GM12872 (cell line): ENCODE measurements around the gene OR7A10.

ENCODE experiments used
- TF ChIP-seq, protein P1 (sequence below): IDR thresholded peaks from 3 replicates; pipeline ENCODE4 v1.5.1; 2011; ENCODE audit warnings: low read depth, mild to moderate bottlenecking, low read length, moderate library complexity; ENCODE audit not compliant: insufficient read depth

OR7A10 gene

DNA sequence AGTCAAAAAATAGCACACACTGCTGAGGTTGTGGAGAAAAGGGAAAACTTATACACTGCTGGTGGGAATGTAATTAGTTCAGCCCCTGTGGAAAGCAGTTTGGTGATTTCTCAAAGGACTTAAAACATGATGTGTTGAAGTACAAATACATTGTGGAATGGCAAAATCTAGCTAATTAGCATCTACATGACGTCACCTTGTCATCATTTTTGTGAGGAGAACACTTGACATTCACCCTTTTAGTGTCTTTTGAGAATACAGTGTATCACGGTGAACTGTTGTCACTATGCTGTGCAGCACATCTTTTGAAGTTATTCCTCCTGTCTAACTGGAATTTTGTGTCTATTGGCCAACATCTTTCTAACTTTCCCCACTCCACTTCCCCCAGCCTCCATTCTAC is 5.6 kb downstream of the OR7A10 start:
- TF ChIP-seq, protein P1, sequence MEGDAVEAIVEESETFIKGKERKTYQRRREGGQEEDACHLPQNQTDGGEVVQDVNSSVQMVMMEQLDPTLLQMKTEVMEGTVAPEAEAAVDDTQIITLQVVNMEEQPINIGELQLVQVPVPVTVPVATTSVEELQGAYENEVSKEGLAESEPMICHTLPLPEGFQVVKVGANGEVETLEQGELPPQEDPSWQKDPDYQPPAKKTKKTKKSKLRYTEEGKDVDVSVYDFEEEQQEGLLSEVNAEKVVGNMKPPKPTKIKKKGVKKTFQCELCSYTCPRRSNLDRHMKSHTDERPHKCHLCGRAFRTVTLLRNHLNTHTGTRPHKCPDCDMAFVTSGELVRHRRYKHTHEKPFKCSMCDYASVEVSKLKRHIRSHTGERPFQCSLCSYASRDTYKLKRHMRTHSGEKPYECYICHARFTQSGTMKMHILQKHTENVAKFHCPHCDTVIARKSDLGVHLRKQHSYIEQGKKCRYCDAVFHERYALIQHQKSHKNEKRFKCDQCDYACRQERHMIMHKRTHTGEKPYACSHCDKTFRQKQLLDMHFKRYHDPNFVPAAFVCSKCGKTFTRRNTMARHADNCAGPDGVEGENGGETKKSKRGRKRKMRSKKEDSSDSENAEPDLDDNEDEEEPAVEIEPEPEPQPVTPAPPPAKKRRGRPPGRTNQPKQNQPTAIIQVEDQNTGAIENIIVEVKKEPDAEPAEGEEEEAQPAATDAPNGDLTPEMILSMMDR, result no peak

DNA sequence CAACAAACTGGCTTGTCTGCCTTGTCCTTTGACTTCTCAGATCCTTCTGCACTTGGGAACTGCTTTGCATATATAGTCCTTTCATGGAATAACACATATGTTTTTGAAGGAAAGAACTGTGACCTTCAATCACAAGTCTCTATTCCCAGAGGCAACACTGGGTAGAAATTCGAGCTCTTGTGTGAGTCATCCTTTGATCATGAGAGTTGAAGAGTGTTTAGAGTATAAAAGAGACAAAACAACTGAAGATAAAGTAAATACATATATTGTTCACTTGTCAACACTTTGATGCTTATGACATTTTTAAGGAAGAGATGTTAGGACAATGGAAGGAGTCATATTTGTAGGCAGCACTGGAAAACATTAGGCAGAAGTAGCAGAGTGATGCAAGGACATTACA is 8.5 kb downstream of the OR7A10 start:
- TF ChIP-seq, protein P1, result no peak

DNA sequence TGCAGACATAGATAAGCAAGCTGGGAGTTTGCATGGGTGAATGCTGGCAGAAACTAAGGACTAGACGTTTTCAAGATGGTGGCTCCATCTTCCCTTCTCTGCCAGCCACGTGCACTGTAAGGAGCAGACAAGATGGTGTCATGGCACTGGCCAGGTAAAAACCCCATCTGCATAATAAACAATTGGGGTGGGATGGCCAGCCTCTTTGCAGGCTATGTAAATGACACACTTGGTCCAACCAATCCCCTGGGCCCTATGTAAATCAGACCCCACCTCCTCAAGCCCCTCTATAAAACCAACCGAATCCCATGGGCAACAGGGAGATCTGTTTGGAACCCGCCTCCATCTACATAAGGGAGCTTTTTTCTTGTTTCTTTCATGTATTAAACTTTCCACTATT is 11.3 kb downstream of the OR7A10 start:
- TF ChIP-seq, protein P1, result no peak

DNA sequence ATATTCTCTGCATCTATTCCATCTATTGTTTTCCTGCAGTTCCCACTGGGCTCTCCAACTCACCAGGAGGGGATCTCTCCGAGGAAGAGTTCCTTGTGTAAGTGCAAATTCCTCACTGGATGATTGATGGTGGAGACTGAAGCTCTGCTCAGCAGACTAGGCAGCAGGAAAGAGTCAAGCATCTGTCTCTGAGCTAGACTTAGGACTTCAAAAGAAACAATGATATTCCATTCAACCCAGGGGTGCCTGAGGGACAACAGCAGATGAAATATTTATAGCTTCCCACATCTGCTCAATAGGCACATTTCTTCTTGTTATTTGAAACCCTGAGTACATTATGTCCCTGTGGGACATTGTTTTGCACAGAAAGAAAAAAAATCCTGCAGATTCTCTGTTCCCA is 13.7 kb downstream of the OR7A10 start, which contains the start of the genes OR7A5 and OR7C1:
TSS of gene OR7A5 (minus strand) at position 175 of the 400 bp plus-strand sequence. CDS start 6,944 bp downstream, outside the sequence.
TSS of gene OR7C1 (minus strand) at position 175 of the 400 bp plus-strand sequence. CDS start 35,049 bp downstream, outside the sequence.
- TF ChIP-seq, protein P1, result no peak

DNA sequence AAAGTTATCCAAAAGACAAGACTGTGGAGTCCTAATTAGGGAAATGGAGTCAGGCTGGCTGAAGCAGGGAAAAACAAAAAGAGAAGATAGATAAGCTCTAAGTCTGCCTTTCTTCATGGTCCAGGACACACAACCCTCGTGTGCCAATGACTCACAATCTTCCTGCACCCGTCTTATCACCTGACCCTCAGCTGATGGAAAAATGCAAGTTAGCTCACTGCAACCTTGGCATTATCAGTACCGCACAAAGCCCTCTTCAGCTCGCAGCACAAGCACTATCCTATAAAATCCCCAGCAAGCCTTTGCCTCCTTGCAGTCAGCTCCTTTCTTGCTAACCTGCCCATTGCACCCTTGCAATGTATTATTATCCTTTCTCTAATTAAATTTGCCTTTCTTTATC is 18.0 kb downstream of the OR7A10 start:
- TF ChIP-seq, protein P1, result no peak

DNA sequence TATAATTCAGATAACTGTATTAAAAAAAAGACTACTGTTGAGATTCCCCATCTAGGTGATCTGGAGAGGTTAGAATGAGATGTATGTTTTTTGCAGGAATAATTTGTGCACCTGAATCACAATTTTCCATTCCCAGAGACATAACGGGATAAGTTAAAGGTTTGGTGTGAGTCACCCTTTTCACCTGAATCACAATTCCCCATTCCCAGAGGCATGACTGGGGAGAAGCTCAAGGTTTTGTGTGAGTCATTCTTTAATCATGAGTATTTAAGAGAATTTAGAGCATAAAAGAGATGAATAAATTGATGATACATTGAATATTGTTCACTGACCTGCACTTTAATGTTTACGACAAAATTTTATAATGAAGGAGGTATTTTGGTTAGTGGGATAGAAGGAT is 22.7 kb downstream of the OR7A10 start:
- TF ChIP-seq, protein P1, result no peak

DNA sequence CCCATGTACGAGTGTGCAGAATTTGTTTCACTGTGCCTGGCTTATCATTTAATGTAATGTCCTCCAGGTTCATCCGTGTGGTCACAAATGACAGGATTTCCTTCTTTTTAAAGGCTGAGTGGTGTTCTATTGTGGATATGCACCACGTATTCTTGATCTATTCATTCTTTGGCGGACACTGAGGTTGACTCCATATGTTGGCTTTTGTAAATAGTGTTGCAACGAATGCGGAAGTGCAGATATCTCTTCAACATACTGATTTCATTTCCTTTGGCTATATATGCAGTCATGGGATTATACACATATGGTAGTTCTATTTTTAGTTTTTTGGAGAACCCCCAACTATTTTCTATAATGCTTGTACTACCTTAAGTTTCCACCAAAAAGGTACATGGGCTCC is 26.8 kb downstream of the OR7A10 start:
- TF ChIP-seq, protein P1, result no peak
